ENCODE results near the gene ESPL1.

GRCh38 chr12:53290661-53291060 lies 22.6 kb downstream of the ESPL1 start:
- no peak for TF ChIP-seq POLR2AphosphoS5 (IDR thresholded peaks at IDR 0.05)
- TF ChIP-seq CTCF (IDR thresholded peaks at IDR 0.05) = no peak
- TF ChIP-seq POLR2A (IDR thresholded peaks at IDR 0.05) = no peak

Measured in prostate gland (tissue), 2 donors.